CD4-positive, alpha-beta T cell treated with Interleukin-4 for 1 hour (primary cell): Measurements from ENCODE around the gene GARIN5B.

ENCODE experiments used
- DNase-seq, 2 donors: peaks; one replicate each; pipeline ENCODE4 v3.0.0-alpha.2; 2020 to 2022

Gene GARIN5B

DNA sequence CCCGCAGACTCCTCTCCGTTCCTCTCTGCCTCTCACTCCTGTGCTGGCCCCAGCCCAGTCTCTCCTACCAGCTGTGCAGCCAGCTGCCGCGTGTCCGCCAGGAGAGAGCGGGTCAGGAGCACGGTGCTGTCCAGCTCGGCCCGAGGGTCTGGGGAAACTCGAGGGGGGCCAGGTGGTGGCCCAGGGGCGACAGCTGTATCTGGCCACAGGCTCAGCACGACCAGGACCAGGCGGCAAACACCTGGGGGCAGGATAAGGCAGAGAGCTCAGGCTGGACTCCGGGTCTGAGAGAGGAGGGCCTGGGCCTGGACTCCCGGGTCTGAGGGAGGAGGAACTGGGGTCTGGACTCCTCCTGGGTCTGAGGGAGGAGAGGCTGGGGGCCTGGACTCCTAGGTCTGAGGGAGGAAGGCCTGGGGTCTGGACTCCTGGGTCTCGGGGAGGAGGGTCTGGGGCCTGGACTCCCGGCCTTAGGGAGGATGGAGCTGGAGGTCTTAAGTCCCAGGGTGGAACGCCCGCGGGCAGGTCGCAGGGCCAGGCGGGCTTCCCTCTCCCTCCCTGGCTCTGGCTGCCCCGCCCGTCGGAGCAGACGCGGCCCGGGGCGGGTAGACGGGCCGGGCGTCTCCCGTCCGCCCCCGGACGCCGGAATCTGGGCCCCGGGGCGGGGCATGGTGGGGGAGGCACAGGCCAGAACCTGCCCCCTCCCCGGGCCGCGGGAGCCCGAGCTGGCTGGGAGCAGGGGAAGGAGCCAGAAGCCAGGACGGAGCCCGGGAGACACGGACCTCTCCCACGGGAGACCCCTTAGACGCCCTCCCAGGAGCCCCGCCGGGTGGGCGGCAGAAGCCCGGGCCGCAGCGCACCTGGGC is 5.9 kb upstream of the GARIN5B start:
- DNase-seq: no peak

DNA sequence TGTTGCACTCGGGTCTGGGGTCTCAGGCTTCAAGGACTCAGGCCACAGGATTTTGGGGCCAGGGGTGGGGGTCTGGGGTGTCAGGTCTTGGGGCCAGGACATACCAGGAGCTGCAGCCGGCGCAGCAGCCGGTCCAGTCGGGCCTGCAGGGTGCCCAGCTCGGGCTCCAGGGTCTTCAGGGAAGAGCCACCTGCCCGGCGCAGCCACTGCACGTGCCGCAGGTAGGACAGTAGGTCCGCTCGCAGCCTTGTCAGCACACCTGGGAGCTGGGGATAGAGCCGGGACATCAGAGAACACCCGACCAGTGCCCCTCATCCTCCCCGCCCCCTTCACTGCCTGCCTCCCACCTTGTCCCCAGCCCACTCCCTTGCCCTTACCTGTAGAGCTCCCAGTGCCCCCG is 5.0 kb upstream of the GARIN5B start:
- no peak for DNase-seq

DNA sequence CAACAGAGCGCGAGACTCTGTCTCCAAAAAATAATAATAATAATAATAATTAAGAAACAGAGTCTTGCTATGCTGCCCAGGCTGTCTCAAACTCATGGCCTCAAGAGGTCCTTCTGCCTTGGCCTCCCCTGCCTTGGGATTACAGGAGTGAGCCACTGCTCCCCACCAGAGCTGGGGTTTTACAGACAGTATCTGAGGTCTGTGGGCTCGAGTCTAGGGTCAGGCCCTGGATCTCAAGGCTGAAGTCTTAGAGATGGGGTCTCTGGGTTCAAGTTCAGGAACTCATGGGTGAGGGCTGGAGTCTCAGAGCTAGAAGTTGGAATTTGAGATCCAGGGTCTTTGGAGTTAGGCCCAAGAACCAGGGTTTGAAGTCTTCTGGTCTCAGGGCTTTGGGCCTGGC is 3.7 kb upstream of the GARIN5B start:
- no peak for DNase-seq

DNA sequence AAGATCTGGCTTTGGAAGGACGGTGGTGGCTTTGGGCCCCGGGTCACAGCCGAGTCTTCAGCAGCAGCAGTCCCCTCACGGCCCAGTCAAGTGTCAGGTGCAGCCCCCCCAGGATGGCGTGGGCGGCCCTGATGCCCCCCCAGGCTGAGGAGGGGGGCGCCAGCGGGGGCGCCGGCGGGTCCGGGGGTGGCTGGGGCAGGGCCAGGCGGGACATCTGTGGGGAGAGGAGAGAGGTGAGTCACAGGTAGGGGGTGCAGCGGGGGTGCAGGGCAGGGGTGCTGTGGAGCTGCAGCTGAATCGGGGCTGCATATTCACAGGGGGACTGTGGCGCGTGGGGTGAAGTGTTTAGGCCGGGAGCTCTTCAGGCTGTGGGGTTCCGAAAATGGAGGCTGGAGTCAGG is 2.9 kb upstream of the GARIN5B start:
- no peak for DNase-seq

DNA sequence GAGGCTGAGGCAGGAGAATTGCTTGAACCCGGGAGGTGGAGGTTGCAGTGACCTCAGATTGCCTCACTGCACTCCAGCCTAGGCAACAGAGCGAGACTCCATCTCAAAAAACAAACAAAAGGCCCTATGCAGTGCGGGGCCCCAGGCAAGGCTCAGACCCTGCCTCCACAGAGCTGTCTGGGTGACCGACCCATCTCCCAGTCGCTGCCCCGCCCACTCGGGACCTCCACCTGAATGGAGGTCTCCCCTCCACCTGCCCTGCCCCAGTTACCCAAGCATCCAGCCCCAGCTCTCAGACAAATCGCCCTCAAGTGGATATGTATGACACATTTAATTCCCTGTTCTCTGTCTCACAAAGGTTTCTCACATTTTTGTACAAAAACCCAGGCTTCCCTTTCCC is 2.2 kb upstream of the GARIN5B start:
- DNase-seq: no peak

DNA sequence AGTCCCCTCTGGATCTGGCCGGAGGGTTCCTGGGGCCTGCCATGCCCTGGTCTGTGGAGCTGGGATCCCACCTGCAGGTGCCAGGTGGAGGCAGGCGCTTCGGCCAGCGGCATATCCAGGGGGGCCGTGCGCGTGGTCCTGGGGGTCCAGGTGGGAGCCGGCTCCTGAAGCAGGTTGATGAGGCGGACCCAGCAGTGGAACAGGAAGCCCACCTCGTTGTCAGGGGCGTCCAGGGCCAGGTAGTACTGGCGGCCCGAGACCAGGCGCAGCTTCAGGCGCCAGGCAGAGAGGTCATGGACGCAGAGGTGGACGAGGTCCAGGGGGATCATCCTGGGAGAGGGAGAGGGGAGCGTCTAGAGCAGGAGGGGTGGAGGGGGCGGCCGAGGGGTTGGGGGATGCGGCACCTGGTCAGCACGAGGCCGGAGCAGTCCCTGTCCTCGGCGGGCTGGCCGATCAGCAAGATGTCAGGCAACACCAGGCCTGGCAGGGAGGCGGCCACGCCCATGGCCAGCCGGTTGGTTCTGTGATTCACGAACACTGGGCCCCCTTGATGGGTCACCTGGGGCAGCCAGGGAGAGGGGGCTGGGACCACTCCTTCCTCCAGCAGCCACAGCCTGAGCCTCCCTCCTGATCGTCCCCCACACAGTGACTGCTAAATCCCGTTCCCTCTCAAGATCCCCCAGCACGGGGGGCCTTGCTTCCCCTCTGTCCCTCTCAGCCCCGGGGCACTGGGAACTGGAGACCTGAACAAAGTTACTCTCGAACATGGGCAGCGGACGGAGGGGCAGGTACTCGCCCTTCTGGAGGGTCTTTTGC is 678 bp downstream of the GARIN5B start:
- no peak for DNase-seq

DNA sequence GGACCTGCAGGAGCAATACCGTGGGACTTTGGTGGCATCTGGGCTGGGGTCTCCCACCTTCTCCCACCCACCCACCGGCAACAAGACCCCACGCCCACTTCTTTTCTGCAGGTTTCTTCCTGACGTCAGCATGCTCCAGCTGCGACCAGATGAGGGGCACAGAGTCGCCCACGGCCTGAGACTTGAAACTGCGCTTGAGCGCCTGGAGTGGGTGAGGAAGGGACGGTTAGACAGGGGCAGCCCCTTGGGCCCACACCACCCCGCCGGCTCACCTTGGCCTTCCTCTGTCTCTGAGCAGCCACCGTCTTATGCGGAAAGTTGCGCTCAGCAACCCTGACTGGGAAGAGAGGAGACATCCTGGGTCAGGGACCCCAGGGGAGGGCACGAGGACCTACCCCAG is 2.2 kb downstream of the GARIN5B start:
- DNase-seq: no peak

DNA sequence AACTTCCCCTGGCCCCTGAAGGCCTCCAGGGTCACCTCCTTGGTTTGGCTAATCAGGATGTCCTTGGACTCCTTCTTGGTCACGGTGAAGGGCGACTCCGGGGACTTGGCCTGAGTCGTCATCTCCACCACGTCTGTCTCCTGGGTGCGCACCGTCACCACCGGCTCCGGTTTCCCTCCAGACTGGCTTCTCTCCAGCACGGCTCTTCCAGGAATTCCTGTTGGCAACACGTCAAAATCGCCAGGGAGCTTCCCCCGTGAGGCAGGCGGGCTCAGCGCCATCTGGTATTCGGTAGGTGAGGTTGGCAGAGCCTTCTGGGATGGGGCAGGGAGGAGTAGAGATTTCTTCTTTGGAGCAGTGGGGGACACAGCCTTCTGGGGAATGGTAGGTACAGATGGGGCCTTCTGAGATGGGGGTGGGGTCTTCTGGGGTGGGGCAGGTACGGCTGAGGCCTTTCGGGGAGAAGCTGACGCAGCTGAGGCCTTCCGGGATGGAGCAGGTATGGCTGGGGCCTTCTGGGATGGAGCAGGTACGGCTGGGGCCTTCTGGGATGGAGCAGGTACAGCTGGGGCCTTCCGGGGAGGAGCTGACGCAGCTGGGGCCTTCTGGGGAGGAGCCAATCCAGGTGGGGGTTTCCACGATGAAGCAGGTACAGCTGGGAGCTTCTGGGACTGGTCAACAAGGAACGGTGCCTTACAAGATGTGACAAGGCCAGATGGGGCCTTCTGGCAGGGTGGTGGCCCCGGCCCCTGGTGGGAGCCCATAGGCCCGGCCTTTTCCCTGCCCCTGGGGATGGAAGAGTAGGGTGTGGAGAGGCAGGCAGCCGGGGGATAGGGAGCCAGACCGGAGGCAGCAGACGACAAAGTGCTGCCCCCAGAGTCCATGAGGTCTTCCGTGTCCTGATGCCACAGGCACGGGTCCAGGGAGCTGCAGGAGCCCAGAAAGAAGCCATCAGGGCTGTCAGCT is 3.8 kb downstream of the GARIN5B start:
- DNase-seq: no peak

DNA sequence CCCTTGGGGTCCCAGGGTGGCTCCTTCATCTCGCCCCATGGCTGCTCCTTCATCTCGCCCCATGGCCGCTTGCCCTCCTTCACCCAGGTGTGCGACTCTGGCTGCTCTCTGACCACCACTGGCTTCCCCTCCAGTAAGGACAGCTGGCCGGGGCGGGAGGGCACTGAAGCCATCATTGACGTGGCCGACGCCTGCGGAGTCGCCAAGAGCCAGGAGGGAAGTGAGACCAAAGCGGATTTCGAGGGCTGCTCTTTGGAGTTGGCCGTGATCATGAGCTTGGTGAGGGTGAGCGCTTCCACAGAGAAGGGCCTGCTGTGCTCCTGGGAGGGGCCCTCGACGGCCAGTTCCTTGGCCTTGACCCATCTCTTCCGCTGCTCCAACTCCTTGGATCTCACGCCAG is 4.6 kb downstream of the GARIN5B start:
- DNase-seq: no peak

DNA sequence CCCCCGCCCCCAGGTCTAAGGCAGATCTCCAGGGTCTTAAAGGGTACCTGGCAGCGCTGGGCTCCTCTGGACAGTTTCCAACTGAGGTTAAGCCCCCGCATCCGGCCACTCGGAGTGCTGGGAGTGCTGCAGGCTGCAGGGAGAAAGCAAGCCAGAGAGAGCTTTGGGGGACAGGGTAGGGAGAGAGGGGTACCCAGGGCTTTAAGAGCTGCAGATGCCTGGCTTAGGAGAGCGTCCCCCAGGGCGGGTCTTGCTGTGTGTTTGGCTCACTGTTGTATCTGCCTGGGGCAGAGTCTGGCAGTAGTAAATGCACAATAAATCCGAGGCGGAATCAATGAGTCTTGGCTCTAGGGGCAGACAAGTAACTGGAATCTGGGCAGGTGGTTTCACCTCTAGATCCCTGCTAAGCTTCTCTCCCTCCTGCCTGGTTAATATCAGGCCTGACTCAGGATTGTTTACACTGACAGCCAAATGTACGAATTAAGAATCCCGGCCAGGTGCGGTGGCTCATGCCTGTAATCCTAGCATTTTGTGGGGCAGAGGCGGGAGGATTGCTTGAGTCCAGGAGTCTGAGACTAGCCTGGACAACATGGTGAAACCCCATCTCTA is 7.7 kb downstream of the GARIN5B start:
- DNase-seq: no peak

DNA sequence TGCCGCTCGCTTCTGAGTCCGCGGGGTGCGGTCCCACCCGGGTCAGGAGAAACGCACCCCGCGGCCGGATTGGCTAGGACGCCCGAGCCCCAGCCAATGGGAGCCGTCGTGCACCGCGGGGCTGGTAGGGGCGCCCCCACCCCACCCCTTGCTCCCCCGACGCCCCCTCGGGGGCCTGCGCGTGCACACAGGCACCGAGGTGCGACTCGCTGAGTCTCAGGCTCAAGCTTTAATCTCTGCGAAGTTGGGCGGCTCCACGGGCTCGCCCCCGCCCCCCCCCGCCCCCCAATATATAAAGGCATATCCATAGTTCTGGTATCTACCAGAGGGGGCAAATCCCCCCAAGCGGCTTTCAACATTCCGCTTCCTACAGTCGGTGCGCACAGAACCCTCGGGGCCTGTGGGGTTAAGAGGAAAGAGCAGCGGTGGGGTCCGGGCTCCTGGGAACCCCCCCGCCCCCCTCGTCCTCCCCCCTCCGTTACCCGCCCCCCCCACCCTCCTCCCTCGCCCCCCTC is 8.3 kb downstream of the GARIN5B start, which contains the start of gene COX6B2:
Gene COX6B2, minus strand, starts transcription at position 22 of the 515 bp plus-strand sequence. CDS start 198 bp downstream, outside the sequence.
- no peak for DNase-seq

DNA sequence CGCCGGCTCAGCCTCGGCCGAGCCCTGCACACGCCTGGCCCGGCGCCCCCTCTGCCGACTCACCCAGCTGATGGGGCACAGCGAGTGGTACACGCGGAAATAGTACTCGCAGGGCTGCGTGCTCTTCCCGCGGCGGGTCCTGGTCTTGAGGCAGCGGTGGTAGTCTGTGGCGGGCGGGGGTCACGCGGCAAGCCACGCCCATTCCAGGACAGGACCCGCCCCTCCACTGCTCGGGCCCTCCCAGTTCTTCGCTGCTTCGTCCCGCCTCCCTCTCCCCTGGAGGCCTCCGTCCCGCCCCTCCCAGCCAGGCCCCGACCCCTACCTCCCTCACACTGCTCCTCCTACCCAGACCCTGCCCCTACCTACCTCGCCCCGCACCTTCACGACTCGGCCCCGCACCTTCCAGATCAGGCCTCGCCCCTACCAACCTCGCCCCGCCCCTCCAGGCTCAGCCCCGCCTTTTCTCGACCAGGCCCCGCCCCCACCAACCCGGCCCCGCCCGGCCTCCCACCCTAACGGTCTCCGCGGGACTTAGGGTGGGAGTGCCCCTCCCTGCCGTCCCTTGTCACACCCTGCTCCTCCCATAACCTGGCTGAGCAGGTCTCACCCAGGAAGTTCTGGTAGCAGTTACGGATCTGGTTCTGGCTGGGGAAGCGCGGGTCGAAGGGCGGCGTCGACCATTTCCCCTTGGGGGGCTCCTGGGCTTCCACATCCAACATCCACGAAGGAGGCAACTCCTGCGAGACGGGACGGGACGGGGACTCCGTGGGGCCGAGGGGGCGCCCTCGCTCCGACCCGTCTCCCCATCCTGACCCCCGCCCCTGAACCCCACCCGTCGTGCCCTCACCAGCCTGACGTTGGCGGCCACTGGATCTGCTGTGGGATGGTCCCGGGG is 9.0 kb downstream of the GARIN5B start:
- peak; percentile 76 to 80 for DNase-seq

DNA sequence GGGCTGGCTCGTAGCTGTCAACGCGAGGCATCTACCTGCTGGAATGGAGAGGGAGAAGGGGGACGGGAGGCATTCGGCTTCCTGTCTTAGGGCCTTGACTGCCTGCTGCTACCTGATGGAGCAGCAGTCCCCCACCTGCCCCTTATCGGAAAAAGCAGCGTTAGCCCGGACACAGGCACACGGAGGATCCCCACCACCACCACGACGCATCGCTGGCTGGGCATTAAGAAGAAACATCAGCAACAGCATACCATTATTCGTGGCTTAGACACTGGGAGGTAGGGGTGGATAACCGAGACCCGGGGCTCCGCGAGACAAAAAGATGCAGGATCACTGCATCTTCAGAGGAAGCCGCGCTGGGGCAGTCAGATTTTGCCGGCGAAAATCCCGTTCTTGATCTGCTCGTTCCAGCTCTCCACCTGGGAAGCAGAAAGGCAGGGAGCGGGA is 9.7 kb downstream of the GARIN5B start:
- no peak for DNase-seq

DNA sequence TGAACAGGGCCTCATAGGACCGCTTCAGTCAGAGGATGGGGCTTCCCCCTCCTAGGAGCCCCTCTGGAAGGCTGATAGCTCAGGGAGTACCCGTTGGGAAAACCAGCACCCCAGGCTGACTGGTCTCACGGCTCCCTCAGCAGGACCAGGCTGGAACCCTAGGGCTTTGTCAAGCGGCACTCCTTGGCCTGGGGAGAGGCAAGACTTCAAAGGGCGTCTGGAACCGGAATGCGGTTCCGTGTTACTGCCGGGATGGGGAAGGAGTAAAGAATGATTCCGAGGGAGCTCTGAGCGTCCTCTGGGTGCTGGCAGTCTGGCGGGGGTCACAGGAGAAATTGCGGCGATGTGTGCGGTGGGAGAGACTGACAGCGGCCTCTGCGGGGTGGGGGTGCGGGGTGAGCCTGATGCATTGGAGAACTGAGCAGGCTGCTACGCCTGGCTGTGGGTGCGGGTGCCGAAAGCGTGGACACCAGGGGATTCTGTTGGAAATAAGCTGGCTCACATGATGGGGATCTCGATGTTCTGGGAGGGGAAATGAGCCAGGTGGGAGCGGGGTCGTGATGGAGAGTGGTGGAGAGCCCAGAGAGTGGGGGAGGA is 10.4 kb downstream of the GARIN5B start:
- no peak for DNase-seq

DNA sequence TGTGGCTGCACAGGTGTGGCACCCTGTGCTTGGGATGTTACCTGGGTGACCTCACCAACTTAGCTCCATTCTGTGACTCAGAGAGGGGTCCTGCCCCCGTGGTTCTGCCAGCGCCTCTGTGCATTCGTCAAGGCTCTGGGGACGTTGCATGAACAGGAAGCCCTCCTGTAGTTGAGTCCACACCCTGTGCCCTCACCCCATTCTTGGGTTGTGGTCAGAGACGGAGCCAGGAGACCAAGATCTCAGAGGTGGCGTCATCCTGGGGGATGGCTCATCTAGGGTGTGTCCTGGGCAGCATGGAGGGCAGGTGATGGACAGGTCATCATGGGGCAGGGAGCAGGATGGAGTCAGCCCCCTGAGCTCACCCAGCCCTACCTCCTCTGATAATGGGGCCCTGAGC is 11.0 kb downstream of the GARIN5B start:
- DNase-seq: no peak

DNA sequence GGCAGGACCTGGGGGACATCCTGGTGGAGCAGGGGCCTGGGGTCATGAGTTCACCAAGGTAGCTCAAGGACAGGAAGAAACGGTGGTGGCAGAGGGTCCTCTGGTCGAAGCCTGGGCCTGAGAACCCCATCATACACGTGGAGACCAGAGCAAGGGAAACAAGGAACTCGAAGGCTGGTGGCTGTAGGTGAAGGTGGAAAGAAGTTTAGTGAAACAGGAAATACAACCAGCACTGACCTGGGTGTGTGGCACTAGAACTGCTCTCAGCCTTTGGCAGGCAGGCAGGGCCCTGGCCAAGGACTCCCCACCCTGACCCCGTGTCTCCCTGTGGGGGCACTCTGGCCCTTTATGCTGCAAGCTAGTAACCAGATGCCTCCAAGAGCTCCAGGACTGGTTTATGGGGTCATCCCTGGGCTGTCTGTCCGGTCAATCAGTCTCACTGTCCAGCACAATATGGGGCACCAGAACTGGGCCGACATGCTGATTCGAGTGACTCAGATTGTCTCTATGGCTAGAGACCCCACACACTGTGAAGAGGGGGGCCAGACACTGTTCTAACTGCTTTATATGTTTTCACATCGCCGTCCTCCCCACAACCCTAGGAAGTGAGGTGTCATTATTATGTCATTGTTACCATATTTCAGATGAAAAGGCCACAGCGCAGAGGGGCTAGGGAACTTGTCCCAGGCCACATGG is 12.3 kb downstream of the GARIN5B start:
- no peak for DNase-seq

DNA sequence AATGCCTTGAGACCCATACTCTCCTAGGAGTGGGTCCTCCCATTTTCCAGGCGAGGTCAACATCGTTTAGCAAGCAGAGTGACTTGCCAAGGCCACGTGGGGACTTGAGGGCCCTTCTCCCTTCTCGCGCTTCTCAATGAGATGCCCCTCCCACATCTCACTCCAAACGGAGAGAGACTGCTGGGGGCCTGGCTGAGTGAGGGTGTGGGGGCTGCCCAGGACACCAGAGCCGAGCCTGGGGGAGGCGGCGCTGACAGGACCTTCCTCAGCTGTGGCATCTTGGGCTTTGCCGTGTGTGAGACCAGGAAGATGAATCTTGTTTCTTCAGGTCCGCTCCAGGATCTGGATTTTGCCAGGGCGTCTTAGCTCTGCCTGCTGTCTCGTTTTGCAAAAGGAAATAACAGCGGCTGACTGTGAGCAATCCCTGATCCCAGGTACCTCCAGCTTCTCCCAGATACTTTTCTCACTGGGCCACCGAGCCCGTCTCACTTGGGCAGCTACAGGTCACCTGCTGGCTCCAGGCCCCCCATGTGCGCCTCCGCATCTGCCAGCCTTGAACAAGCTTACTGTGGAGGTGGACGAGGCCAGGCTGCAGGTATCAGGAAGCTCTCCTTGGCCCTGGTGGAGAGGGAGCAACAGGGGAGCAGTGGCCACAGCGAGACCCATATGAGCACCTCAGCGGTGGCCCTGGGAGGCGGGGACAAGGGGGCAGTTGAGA is 14.6 kb downstream of the GARIN5B start:
- no peak for DNase-seq

DNA sequence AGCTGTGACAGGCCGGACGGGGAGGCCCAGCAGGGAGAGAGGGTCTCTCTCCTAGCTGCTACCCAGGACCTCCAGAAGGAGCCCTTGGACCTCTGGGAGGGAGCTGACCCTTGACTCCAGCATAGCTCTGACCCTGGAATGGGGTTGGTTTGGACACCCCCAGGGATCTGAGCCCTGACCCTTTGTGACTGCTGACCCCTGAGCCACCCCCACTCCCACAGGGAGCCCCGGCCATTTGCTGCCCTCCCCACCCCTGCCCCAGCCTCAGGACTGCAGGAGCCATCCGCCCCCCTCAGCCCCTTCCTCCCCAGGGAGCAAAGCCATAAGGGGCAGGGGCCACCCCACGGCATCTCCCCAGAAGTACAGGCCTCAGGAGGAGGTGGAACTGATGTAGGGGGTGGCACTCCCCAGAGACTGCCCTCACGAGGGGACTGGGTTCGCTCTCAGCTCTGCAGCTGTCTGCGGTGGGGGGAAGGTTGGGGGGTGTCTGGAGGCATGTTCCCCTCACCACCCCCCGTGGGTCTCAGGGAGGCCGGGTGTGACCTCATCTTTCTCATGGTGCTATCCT is 15.5 kb downstream of the GARIN5B start:
- no peak for DNase-seq
